T-cell (primary cell): Measurements from ENCODE around the gene RBCK1. TPM values are rescaled to one million over a fixed set of nuclear protein-coding genes. Genes with fewer than 3 reads are reported as not detected.
"Not testable (repeated sequence)": the region's sequence is repeated elsewhere in the genome, so short reads cannot be mapped to it uniquely, and the experiment has no call there.

Experiments
- ATAC-seq, 4 experiments: fragments of 200-7000 bp in 3 of 4; fragments of 150-1000 bp in 1 of 4; cut with Tn5 transposase; replicated peaks in 1 of 4; 1 replicate in 3 of 4; 2 replicates in 1 of 4; pipeline ENCODE4 v1.10.0; 2021; ENCODE audit warnings: moderate library complexity in 3 of 4, mild to moderate bottlenecking in 2 of 4, moderate number of reproducible peaks in 1 of 4
- CTCF ChIA-PET, 2 donors: fragments of 300-600 bp; sonication (Branson Sonifier 250); formaldehyde crosslinking; loops; one replicate each; lab custom pipeline; 2022; ENCODE audit warnings: antibody characterized with exemption in 2 of 2; lab: Charles Lee
- POLR2A ChIA-PET, 2 donors: fragments of 300-600 bp; sonication (Branson Sonifier 250); formaldehyde crosslinking; loops; one replicate each; lab custom pipeline; 2022; ENCODE audit warnings: antibody characterized with exemption in 2 of 2; lab: Charles Lee
- DNase-seq, 35 experiments: peaks; one replicate each; pipeline versions ENCODE4 v3.0.0 to v3.0.0-alpha.2; 2013 to 2023
- H3K27ac ChIP-seq: one replicate; pipeline ENCODE4 v1.5.1; 2013; ENCODE audit warnings: low read length
- H3K27me3 ChIP-seq, 2 experiments: replicated peaks in 1 of 2; 1 replicate in 1 of 2; 2 replicates in 1 of 2; pipeline versions ENCODE4 v1.6.1 to v1.7.0; 2013; ENCODE audit warnings: low read length in 1 of 2, mixed read lengths in 1 of 2; ENCODE audit not compliant: control insufficient read depth in 2 of 2, insufficient read depth in 2 of 2; ENCODE audit errors: extremely low read depth in 1 of 2
- H3K36me3 ChIP-seq, 2 donors: 1 replicate in 1 of 2; 2 replicates in 1 of 2; pipeline versions ENCODE4 v1.6.1 to v1.7.0; 2013; ENCODE audit warnings: low read length in 1 of 2; ENCODE audit not compliant: control insufficient read depth in 2 of 2, insufficient read depth in 1 of 2; ENCODE audit errors: extremely low read depth in 1 of 2
- H3K4me1 ChIP-seq, 2 experiments: 1 replicate in 1 of 2; 2 replicates in 1 of 2; pipeline versions ENCODE4 v1.6.1 to v1.7.0; 2013; ENCODE audit warnings: low read length in 2 of 2, mixed read lengths in 1 of 2; ENCODE audit not compliant: insufficient read depth in 2 of 2, control insufficient read depth in 1 of 2; ENCODE audit errors: extremely low read depth in 1 of 2
- H3K4me3 ChIP-seq, 2 donors: 1 replicate in 1 of 2; 2 replicates in 1 of 2; pipeline versions ENCODE4 v1.5.1 to v1.7.0; 2013; ENCODE audit warnings: mild to moderate bottlenecking in 2 of 2, low read length in 1 of 2, moderate library complexity in 1 of 2; ENCODE audit not compliant: control insufficient read depth in 1 of 2; ENCODE audit errors: extremely low read depth in 1 of 2
- H3K9me3 ChIP-seq: 2 replicates; pipeline ENCODE4 v1.7.0; 2013
- H3K27ac Mint-ChIP-seq, 2 donors: one replicate each; pipeline ENCODE4 v1.8.0; 2020 to 2021; ENCODE audit warnings: mild to moderate bottlenecking in 2 of 2, mixed read lengths in 2 of 2
- H3K27me3 Mint-ChIP-seq, 2 donors: one replicate each; pipeline ENCODE4 v1.8.0; 2021 to 2022; ENCODE audit warnings: mixed read lengths in 2 of 2
- H3K36me3 Mint-ChIP-seq: one replicate; pipeline ENCODE4 v1.8.0; 2021; ENCODE audit warnings: mixed read lengths
- H3K4me1 Mint-ChIP-seq, 3 donors: one replicate each; pipeline ENCODE4 v1.8.0; 2020 to 2022; ENCODE audit warnings: mixed read lengths in 3 of 3, mild to moderate bottlenecking in 1 of 3
- H3K4me3 Mint-ChIP-seq, 3 donors: one replicate each; pipeline ENCODE4 v1.8.0; 2020 to 2022; ENCODE audit warnings: mild to moderate bottlenecking in 3 of 3, mixed read lengths in 3 of 3, moderate library complexity in 3 of 3
- H3K9me3 Mint-ChIP-seq, 3 donors: one replicate each; pipeline ENCODE4 v1.8.0; 2020 to 2022; ENCODE audit warnings: mixed read lengths in 3 of 3
- WGBS: methylation state at CpG from one replicate; pipeline ENCODE4 v1.1.5; 2013; ENCODE audit warnings: missing lambda C conversion rate; ENCODE audit not compliant: insufficient coverage; 5-methylcytosine and 5-hydroxymethylcytosine counted together
- total RNA-seq, 35 experiments: library from RNA in 6 of 35; stranded (reverse) in 6 of 35; fragments of 120-200 nt in 1 of 35; gene quantifications; one replicate each; pipeline versions ENCODE4 v1.2.1 to v1.2.4 and lab custom pipeline; 2013 to 2026

The RBCK1 gene
- total RNA-seq, 5 donors from 2014 or later (not counting 1 experiment from before 2014, with no cell fraction given), result 87.0 to 110 (median 105) TPM

GRCh38 chr20:381581-382290 lies 26.4 kb upstream of the RBCK1 start:
- H3K36me3 ChIP-seq, result peaks cover 0 to 2% of the 10 kb centered on the region in 2 donors
- no peaks in the 10 kb centered on the region for H3K9me3 ChIP-seq
- H3K9me3 Mint-ChIP-seq, result no peaks in the 10 kb centered on the region
- H3K27ac ChIP-seq, result peak overlapping the region; percentile 67
- ChIA-PET CTCF (no interaction called here), POLR2A (no interaction called here)
- peak overlapping the region; percentile 78 to 86 (median 79) for H3K4me3 Mint-ChIP-seq
- peaks cover 8% of the 10 kb centered on the region for H3K36me3 Mint-ChIP-seq
- ATAC-seq, result peak; percentile 70 to 78 (median 74)
- DNase-seq, result peak; percentile 30 to 79 (median 52)
- H3K27ac Mint-ChIP-seq, result peak overlapping the region; percentile 80 to 87
- peak overlapping the region; percentile 62 to 76 for H3K4me3 ChIP-seq
- peaks cover 8 to 20% (median 15%) of the 10 kb centered on the region in 3 donors for H3K4me1 Mint-ChIP-seq
- WGBS, result 0% methylated on average over 31 of the region's 49 CpGs
- H3K4me1 ChIP-seq, result peaks cover 2 to 12% of the 10 kb centered on the region in 2 experiments
- H3K27me3 Mint-ChIP-seq, result no peaks in the 10 kb centered on the region
- H3K27me3 ChIP-seq, result no peaks in the 10 kb centered on the region

DNA sequence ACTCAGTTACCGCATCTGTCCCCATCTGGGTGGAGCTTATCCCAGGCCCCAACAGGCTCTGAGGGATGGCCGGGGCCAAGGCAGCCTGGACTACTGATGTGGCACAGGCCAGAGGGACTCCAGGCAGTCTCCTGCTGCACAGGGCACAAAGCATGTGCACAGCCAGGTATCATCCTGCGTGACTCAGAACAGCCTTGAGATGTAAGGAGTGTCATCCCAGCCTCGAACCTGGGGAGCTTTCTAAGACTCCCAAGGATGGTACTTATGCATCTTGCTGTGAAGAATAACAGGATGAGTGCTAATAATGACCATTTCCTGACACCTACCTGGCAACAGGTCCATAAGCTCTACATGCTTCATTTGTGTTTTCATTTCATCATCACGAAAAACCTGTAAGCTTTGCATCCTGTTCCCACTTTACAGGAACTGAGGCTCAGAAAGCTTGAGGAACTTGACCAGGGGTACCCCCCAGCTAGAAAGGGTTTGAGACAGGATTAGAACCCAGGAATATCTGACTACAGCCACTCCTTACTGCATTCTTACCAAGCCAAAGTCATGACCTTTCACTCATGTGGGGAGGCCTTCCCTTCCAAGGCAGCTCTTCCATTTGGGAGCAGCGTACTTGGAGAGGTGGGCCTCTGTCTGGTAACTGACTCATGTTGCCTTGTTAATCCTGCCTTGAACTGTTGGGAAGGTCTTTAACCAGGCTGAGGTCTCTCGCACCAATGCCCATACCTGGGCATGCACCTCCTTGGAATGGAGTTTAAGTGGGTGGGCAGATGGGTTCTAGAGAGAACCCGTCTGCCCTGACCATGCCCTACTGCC lies 25.6 kb upstream of the RBCK1 start:
- 69% methylated on average over 6 of the region's 8 CpGs for WGBS
- no peak for DNase-seq
- Mint-ChIP-seq H3K9me3 (no peaks in the 10 kb centered on the region), H3K36me3 (peaks cover 10% of the 10 kb centered on the region), H3K4me3 (peak overlapping the region; percentile 78 to 86 (median 79)), H3K27me3 (no peaks in the 10 kb centered on the region), H3K4me1 (peaks cover 8 to 20% (median 15%) of the 10 kb centered on the region in 3 donors), H3K27ac (peak overlapping the region; percentile 80 to 87)
- ChIA-PET CTCF (no interaction called here), POLR2A (no interaction called here)
- no peaks in the 10 kb centered on the region for H3K9me3 ChIP-seq
- ATAC-seq, result peak in 2 of 4 experiments; percentile 6 to 17
- H3K27ac ChIP-seq, result peak overlapping the region; percentile 67
- H3K4me1 ChIP-seq, result peaks cover 2 to 12% of the 10 kb centered on the region in 2 experiments
- peaks cover 0 to 5% of the 10 kb centered on the region in 2 donors for H3K36me3 ChIP-seq
- no peaks in the 10 kb centered on the region for H3K27me3 ChIP-seq
- peak overlapping the region; percentile 10 to 76 for H3K4me3 ChIP-seq

DNA sequence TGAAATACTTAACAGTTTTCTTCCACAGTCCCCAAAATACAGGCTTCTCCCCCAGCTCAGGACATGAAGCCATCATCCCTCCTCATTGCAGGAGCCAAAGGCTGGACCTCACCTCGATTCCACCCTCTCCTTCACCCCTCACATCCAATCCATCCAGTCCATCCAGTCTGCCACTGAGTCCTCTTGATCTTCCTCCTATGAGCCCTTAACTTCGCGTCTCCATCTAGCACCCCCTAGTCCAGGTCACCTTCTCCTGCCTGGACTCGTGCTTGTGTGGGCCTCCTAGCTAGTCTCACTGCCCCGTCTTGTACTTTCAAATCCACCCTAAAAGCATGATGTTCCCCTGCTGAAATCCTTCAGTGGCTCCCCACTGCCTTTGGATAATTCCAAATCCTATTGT lies 24.2 kb upstream of the RBCK1 start:
- peaks cover 8 to 20% (median 15%) of the 10 kb centered on the region in 3 donors for H3K4me1 Mint-ChIP-seq
- ChIA-PET CTCF (interaction anchor here in 1 of 2 donors (0.5 kb wide), 1 partner anchor 110 kb away, joined by 3 read pairs; no protein-coding TSS in a partner anchor), POLR2A (no interaction called here)
- 95% methylated on average over 4 of the region's 5 CpGs for WGBS
- H3K27me3 Mint-ChIP-seq, result no peaks in the 10 kb centered on the region
- Histone ChIP-seq H3K27me3 (no peaks in the 10 kb centered on the region), H3K4me3 (no peak overlapping the region), H3K36me3 (peaks cover 6 to 19% of the 10 kb centered on the region in 2 donors), H3K9me3 (no peaks in the 10 kb centered on the region), H3K4me1 (peaks cover 2 to 12% of the 10 kb centered on the region in 2 experiments), H3K27ac (no peak overlapping the region)
- no peak for ATAC-seq
- peak overlapping the region in 1 of 3 donors; percentile 86 for H3K4me3 Mint-ChIP-seq
- H3K9me3 Mint-ChIP-seq, result no peaks in the 10 kb centered on the region
- peak overlapping the region; percentile 53 to 87 for H3K27ac Mint-ChIP-seq
- DNase-seq, result no peak
- peaks cover 24% of the 10 kb centered on the region for H3K36me3 Mint-ChIP-seq

DNA sequence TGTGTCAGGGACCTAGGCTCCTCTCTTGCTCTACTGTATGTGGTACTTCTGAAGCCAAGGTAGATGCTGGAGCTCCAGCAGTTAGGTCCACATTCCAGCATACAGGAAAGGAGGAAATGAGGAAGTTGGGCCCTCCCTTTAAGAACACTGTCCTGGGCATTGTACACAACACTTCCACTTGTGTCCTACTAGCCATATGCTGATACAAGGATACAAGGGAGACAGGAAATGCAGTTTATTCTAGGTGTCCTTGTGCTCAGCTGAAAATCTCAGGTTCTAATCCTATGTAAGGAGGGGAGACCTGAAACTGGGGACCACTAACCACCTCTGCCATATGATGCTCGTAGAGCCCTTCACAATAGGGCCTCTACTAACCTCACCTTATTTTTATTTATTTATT lies 23.4 kb upstream of the RBCK1 start:
- POLR2A ChIA-PET, result no interaction called here
- peaks cover 8 to 20% (median 15%) of the 10 kb centered on the region in 3 donors for H3K4me1 Mint-ChIP-seq
- H3K4me3 Mint-ChIP-seq, result no peak overlapping the region

GRCh38 chr20:385448-385847 lies 22.7 kb upstream of the RBCK1 start:
- CTCF ChIA-PET, result interaction anchor here in 1 of 2 donors (0.6 kb wide), 1 partner anchor 20 kb away, joined by 4 read pairs; no protein-coding TSS in a partner anchor
- Mint-ChIP-seq H3K9me3 (no peaks in the 10 kb centered on the region), H3K27me3 (no peaks in the 10 kb centered on the region), H3K27ac (no peak overlapping the region), H3K4me3 (no peak overlapping the region), H3K4me1 (peaks cover 8 to 20% (median 15%) of the 10 kb centered on the region in 3 donors), H3K36me3 (peaks cover 33% of the 10 kb centered on the region)
- Histone ChIP-seq H3K4me3 (no peak overlapping the region), H3K4me1 (peaks cover 2 to 9% of the 10 kb centered on the region in 2 experiments), H3K9me3 (no peaks in the 10 kb centered on the region), H3K27ac (no peak overlapping the region), H3K36me3 (peaks cover 19 to 32% of the 10 kb centered on the region in 2 donors), H3K27me3 (no peaks in the 10 kb centered on the region)
- POLR2A ChIA-PET, result no interaction called here
- WGBS, result no CpG with 5 or more reads among the region's 5 CpGs
- no peak for ATAC-seq
- no peak for DNase-seq

More for the DNA sequence above, 23.4 kb upstream of the RBCK1 start:
- no peaks in the 10 kb centered on the region for H3K9me3 ChIP-seq
- no peak overlapping the region for H3K4me3 ChIP-seq
- Mint-ChIP-seq H3K27me3 (no peaks in the 10 kb centered on the region), H3K9me3 (no peaks in the 10 kb centered on the region), H3K36me3 (peaks cover 28% of the 10 kb centered on the region), H3K27ac (no peak overlapping the region)
- H3K36me3 ChIP-seq, result peaks cover 13 to 28% of the 10 kb centered on the region in 2 donors
- no CpG with 5 or more reads among the region's 1 CpG for WGBS
- no peaks in the 10 kb centered on the region for H3K27me3 ChIP-seq
- H3K27ac ChIP-seq, result no peak overlapping the region
- DNase-seq (no peak), ATAC-seq (no peak)
- CTCF ChIA-PET, result interaction anchor here in 1 of 2 donors (0.6 kb wide), 1 partner anchor 19 kb away, joined by 4 read pairs; no protein-coding TSS in a partner anchor
- peaks cover 2 to 12% of the 10 kb centered on the region in 2 experiments for H3K4me1 ChIP-seq

- H3K4me3 Mint-ChIP-seq, H3K4me3 ChIP-seq, H3K27ac Mint-ChIP-seq, DNase-seq, H3K9me3 Mint-ChIP-seq, H3K27me3 Mint-ChIP-seq, POLR2A ChIA-PET, H3K27ac ChIP-seq, ATAC-seq, H3K4me1 ChIP-seq, H3K27me3 ChIP-seq, H3K9me3 ChIP-seq: not testable (repeated sequence)
- H3K36me3 ChIP-seq, result peaks cover 28 to 41% of the 10 kb centered on the region in 2 donors
- peaks cover 8 to 20% (median 15%) of the 10 kb centered on the region in 3 donors for H3K4me1 Mint-ChIP-seq
- H3K36me3 Mint-ChIP-seq, result peaks cover 38% of the 10 kb centered on the region
- CTCF ChIA-PET, result interaction anchor here in 1 of 2 donors (0.6 kb wide), 1 partner anchor 9 kb away, joined by 3 read pairs; no protein-coding TSS in a partner anchor
- 100% methylated on average over 2 of the region's 8 CpGs for WGBS
Observed at GRCh38 chr20:386634-387033, 21.5 kb upstream of the RBCK1 start.
